IMR-90 (cell line): Measurements from ENCODE around the gene PPP2R5A. TPM values are rescaled to one million over a fixed set of nuclear protein-coding genes. Genes with fewer than 3 reads are reported as not detected.

Source experiments
- ATAC-seq: fragments of 200-7000 bp; cut with Tn5 transposase; 2 replicates; pipeline ENCODE4 v1.9.1; 2020; ENCODE audit warnings: low read depth, mild to moderate bottlenecking, moderate library complexity
- BruUV-seq: library from RNA; stranded (reverse); fragments of 400-500 nt; replicated peaks from 2 replicates; lab custom pipeline; 2021; lab: Mats Ljungman, UMichigan
- CTCF ChIA-PET: fragments of 300-600 bp; formaldehyde crosslinking; extraction: SDS; loops from one replicate; lab custom pipeline; 2021; ENCODE audit warnings: antibody characterized with exemption; lab: Yijun Ruan, JAX
- POLR2A ChIA-PET: fragments of 300-600 bp; sonication (Branson Sonifier 250); formaldehyde crosslinking; loops from one replicate; lab custom pipeline; 2022; ENCODE audit warnings: antibody characterized with exemption; ENCODE audit not compliant: unreplicated experiment; lab: Charles Lee
- DNase-seq: peaks from one replicate; pipeline ENCODE4 v3.0.0; 2013
- H2AFZ ChIP-seq: replicated peaks from 2 replicates; pipeline ENCODE3; 2013; ENCODE audit warnings: low read length, mild to moderate bottlenecking; ENCODE audit not compliant: poor library complexity
- H2AK5ac ChIP-seq: 2 replicates; pipeline ENCODE4 v1.6.1; 2013; ENCODE audit warnings: low read depth, low read length, inconsistent platforms
- H2AK9ac ChIP-seq: replicated peaks from 2 replicates; pipeline ENCODE3; 2013; ENCODE audit warnings: mild to moderate bottlenecking, low read depth, low read length, moderate library complexity; ENCODE audit not compliant: poor library complexity
- H2BK120ac ChIP-seq: 2 replicates; pipeline ENCODE4 v1.6.1; 2013; ENCODE audit warnings: low read depth, low read length, inconsistent platforms
- H2BK15ac ChIP-seq: 3 replicates; pipeline ENCODE4 v1.6.1; 2013; ENCODE audit warnings: low read depth, low read length, inconsistent platforms
- H2BK20ac ChIP-seq: 2 replicates; pipeline ENCODE4 v1.6.1; 2013; ENCODE audit warnings: low read depth, mild to moderate bottlenecking, inconsistent platforms, low read length, moderate library complexity
- H2BK5ac ChIP-seq: 2 replicates; pipeline ENCODE4 v1.6.1; 2013; ENCODE audit warnings: mild to moderate bottlenecking, low read depth, low read length, inconsistent platforms; ENCODE audit not compliant: poor library complexity, severe bottlenecking
- H3K14ac ChIP-seq: replicated peaks from 2 replicates; pipeline ENCODE4 v1.6.1; 2013; ENCODE audit warnings: low read depth, low read length, inconsistent platforms
- H3K18ac ChIP-seq: 2 replicates; pipeline ENCODE4 v1.6.1; 2013; ENCODE audit warnings: low read depth, low read length, control low read depth
- H3K23ac ChIP-seq: 2 replicates; pipeline ENCODE4 v1.6.1; 2013; ENCODE audit warnings: low read depth, low read length, inconsistent platforms
- H3K27ac ChIP-seq: 2 replicates; pipeline ENCODE4 v1.5.1; 2013; ENCODE audit warnings: mild to moderate bottlenecking, control low read depth, low read length; ENCODE audit not compliant: insufficient read depth
- H3K27me3 ChIP-seq: 2 replicates; pipeline ENCODE4 v1.6.1; 2013; ENCODE audit warnings: low read length; ENCODE audit not compliant: control insufficient read depth, insufficient read depth
- H3K36me3 ChIP-seq: 2 replicates; pipeline ENCODE4 v1.6.1; 2013; ENCODE audit warnings: low read length, mixed read lengths; ENCODE audit not compliant: control insufficient read depth, insufficient read depth
- H3K4ac ChIP-seq: 2 replicates; pipeline ENCODE4 v1.6.1; 2013; ENCODE audit warnings: low read depth, low read length, inconsistent platforms
- H3K4me1 ChIP-seq: 2 replicates; pipeline ENCODE4 v1.6.1; 2013; ENCODE audit warnings: low read length, mixed read lengths; ENCODE audit not compliant: control insufficient read depth, insufficient read depth
- H3K4me2 ChIP-seq: 2 replicates; pipeline ENCODE4 v1.6.1; 2013; ENCODE audit warnings: low read depth, mild to moderate bottlenecking, control low read depth, low read length, moderate library complexity
- H3K4me3 ChIP-seq: 2 replicates; pipeline ENCODE4 v1.5.1; 2013; ENCODE audit warnings: low read depth, mild to moderate bottlenecking, control low read depth, low read length, moderate library complexity; ENCODE audit not compliant: insufficient read depth
- H3K56ac ChIP-seq: 2 replicates; pipeline ENCODE4 v1.6.1; 2013; ENCODE audit warnings: low read length, inconsistent platforms; ENCODE audit not compliant: insufficient read depth; ENCODE audit errors: extremely low read depth
- H3K79me1 ChIP-seq, 2 experiments: 2 replicates each; pipeline ENCODE4 v1.6.1; 2013; ENCODE audit warnings: low read length in 2 of 2, inconsistent platforms in 1 of 2, low read depth in 1 of 2
- H3K9ac ChIP-seq: 2 replicates; pipeline ENCODE4 v1.6.1; 2013; ENCODE audit warnings: low read depth, low read length, control low read depth
- H3K9me1 ChIP-seq: 2 replicates; pipeline ENCODE4 v1.6.1; 2013; ENCODE audit warnings: low read length, inconsistent platforms; ENCODE audit not compliant: insufficient read depth
- H3K9me3 ChIP-seq: 2 replicates; pipeline ENCODE4 v1.6.1; 2013; ENCODE audit warnings: low read length; ENCODE audit not compliant: control insufficient read depth, insufficient read depth
- H4K20me1 ChIP-seq: 2 replicates; pipeline ENCODE4 v1.6.1; 2013; ENCODE audit warnings: low read length, inconsistent platforms; ENCODE audit not compliant: insufficient read depth
- H4K5ac ChIP-seq: 2 replicates; pipeline ENCODE4 v1.6.1; 2013; ENCODE audit warnings: mild to moderate bottlenecking, low read depth, low read length, control low read depth
- H4K8ac ChIP-seq, 2 experiments: 2 replicates each; pipeline ENCODE4 v1.6.1; 2013; ENCODE audit warnings: low read depth in 2 of 2, low read length in 2 of 2, control low read depth in 1 of 2, inconsistent platforms in 1 of 2
- H4K91ac ChIP-seq: 2 replicates; pipeline ENCODE4 v1.6.1; 2013; ENCODE audit warnings: low read depth, low read length, inconsistent platforms; ENCODE audit not compliant: insufficient read depth
- CEBPB ChIP-seq: IDR thresholded peaks from 2 replicates; pipeline ENCODE4 v1.6.1; 2012; ENCODE audit warnings: low read depth, low read length, improper control_type of control experiment
- CHD1 ChIP-seq: IDR thresholded peaks from 2 replicates; pipeline ENCODE4 v1.6.1; 2012; ENCODE audit warnings: low read depth, low read length, improper control_type of control experiment
- CTCF ChIP-seq: conservative IDR thresholded peaks from 2 replicates; pipeline ENCODE4 v1.5.1; 2012; ENCODE audit warnings: mild to moderate bottlenecking, low read depth, low read length, improper control_type of control experiment
- MAZ ChIP-seq: IDR thresholded peaks from 2 replicates; pipeline ENCODE4 v1.6.1; 2012; ENCODE audit warnings: low read depth, mild to moderate bottlenecking, low read length, improper control_type of control experiment, moderate library complexity, borderline replicate concordance
- POLR2A ChIP-seq: IDR thresholded peaks from 2 replicates; pipeline ENCODE4 v1.6.1; 2012; ENCODE audit warnings: mild to moderate bottlenecking, low read depth, low read length
- RAD21 ChIP-seq: IDR thresholded peaks from 2 replicates; pipeline ENCODE4 v1.6.1; 2012; ENCODE audit warnings: low read length, improper control_type of control experiment
- RCOR1 ChIP-seq: IDR thresholded peaks from 2 replicates; pipeline ENCODE4 v1.6.1; 2012; ENCODE audit warnings: mild to moderate bottlenecking, low read length, improper control_type of control experiment; ENCODE audit not compliant: insufficient replicate concordance
- RFX5 ChIP-seq: IDR thresholded peaks from 2 replicates; pipeline ENCODE4 v1.8.0; 2012; ENCODE audit warnings: low read depth, mild to moderate bottlenecking, low read length, moderate library complexity
- SMC3 ChIP-seq: fragments of 150-350 bp; IDR thresholded peaks from 2 replicates; pipeline ENCODE4 v1.6.1; 2016; ENCODE audit warnings: low read depth, mild to moderate bottlenecking, antibody characterized with exemption, low read length, moderate library complexity
- WGBS, 2 experiments: methylation state at CpG; one replicate each; pipeline versions ENCODE4 v1.1.5 to v1.1.7; 2013; ENCODE audit warnings: missing lambda C conversion rate in 2 of 2; ENCODE audit not compliant: insufficient read length in 1 of 2; ENCODE audit errors: extremely low coverage in 2 of 2; 5-methylcytosine and 5-hydroxymethylcytosine counted together
- dilution Hi-C: fragments of 300-500 bp; cut with HindIII; formaldehyde crosslinking; loops from one replicate; pipeline ENCODE4 v1.14.3; 2018; ENCODE audit warnings: low sequenced_read_pairs; ENCODE audit not compliant: unreplicated experiment
- in situ Hi-C: fragments of 300-500 bp; cut with MboI; formaldehyde crosslinking; loops from 3 replicates; pipeline ENCODE4 v1.14.3; 2019; ENCODE audit warnings: low sequenced_read_pairs, inconsistent platforms, mixed read lengths
- intact Hi-C: fragments of 100-400 bp; cut with micrococcal nuclease; formaldehyde crosslinking; loops from 2 replicates; pipeline ENCODE4 v1.10.0; 2022
- polyA plus RNA-seq, 3 experiments: library from polyadenylated mRNA; depleted of rRNA; stranded (reverse); fragments of >200 nt; gene quantifications; 2 replicates each; pipeline ENCODE4 v1.2.3, GENCODE V29; 2012; ENCODE audit warnings: low replicate concordance in 1 of 3
- total RNA-seq: library from RNA; depleted of rRNA; stranded (reverse); fragments of >200 nt; gene quantifications from 2 replicates; pipeline ENCODE4 v1.2.3, GENCODE V29; 2012
- TF ChIP-seq, protein P1 (sequence below): fragments of 150-350 bp; IDR thresholded peaks from 2 replicates; pipeline ENCODE4 v1.6.1; 2016; ENCODE audit warnings: low read depth, mild to moderate bottlenecking, low read length, moderate library complexity, borderline replicate concordance
- TF ChIP-seq, protein P2 (sequence below): fragments of 150-350 bp; IDR thresholded peaks from 2 replicates; pipeline ENCODE4 v1.6.1; 2017; ENCODE audit warnings: mild to moderate bottlenecking, antibody characterized with exemption, low read length, low read depth

The PPP2R5A gene
- total and polyA plus RNA-seq, 2 of the 4 experiments (the other 2 are of a cell fraction) = 8.4 to 12.6 TPM

- no peak for TF ChIP-seq RAD21
- TF ChIP-seq RFX5 = no peak
- no peak for TF ChIP-seq CHD1
- TF ChIP-seq POLR2A = no peak
- no peak for TF ChIP-seq RCOR1
- no peak for TF ChIP-seq MAZ
- TF ChIP-seq CTCF = no peak
- no peak for TF ChIP-seq SMC3
- TF ChIP-seq, protein P1, sequence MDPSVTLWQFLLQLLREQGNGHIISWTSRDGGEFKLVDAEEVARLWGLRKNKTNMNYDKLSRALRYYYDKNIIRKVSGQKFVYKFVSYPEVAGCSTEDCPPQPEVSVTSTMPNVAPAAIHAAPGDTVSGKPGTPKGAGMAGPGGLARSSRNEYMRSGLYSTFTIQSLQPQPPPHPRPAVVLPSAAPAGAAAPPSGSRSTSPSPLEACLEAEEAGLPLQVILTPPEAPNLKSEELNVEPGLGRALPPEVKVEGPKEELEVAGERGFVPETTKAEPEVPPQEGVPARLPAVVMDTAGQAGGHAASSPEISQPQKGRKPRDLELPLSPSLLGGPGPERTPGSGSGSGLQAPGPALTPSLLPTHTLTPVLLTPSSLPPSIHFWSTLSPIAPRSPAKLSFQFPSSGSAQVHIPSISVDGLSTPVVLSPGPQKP = no peak
- TF ChIP-seq, protein P2, sequence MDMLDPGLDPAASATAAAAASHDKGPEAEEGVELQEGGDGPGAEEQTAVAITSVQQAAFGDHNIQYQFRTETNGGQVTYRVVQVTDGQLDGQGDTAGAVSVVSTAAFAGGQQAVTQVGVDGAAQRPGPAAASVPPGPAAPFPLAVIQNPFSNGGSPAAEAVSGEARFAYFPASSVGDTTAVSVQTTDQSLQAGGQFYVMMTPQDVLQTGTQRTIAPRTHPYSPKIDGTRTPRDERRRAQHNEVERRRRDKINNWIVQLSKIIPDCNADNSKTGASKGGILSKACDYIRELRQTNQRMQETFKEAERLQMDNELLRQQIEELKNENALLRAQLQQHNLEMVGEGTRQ = no peak
- TF ChIP-seq CEBPB = no peak
- Histone ChIP-seq H3K14ac (no peak overlapping the region; the same call in 1 of the 2 replicates), H3K4me3 (no peak overlapping the region), H4K91ac (no peak overlapping the region), H2BK120ac (no peak overlapping the region), H2BK20ac (no peak overlapping the region), H2BK15ac (no peak overlapping the region), H3K9ac (no peak overlapping the region), H3K9me3 (no peaks in the 10 kb centered on the region), H3K9me1 (peaks cover 8% of the 10 kb centered on the region; the same call in 1 of the 2 replicates), H2AFZ (no peak overlapping the region), H4K20me1 (no peaks in the 10 kb centered on the region), H3K27ac (no peak overlapping the region), H3K4me1 (no peaks in the 10 kb centered on the region), H2AK9ac (no peak overlapping the region), H2AK5ac (no peak overlapping the region), H3K4me2 (no peak overlapping the region), H2BK5ac (no peak overlapping the region), H4K5ac (no peak overlapping the region), H3K18ac (no peak overlapping the region), H3K56ac (no peak overlapping the region), H3K23ac (no peak overlapping the region), H3K79me1 (peaks cover 0 to 4% of the 10 kb centered on the region in 2 experiments; a peak in 2 of 4 replicates), H3K4ac (no peak overlapping the region), H3K27me3 (no peaks in the 10 kb centered on the region), H3K36me3 (peaks cover 10% of the 10 kb centered on the region), H4K8ac (no peak overlapping the region)
- dilution Hi-C loops (no loop called here), intact Hi-C loops (loop anchor here (2.0 kb wide), 1 partner anchor 36 kb away; no protein-coding TSS in a partner anchor), in situ Hi-C loops (no loop called here)
- DNase-seq (no peak), ATAC-seq (no peak)
- WGBS, 2 experiments = no CpG with 5 or more reads among the region's 1 CpG
- ChIA-PET CTCF (interaction anchor here (1.3 kb wide), 1 partner anchor 15 kb away, joined by 3 read pairs; no protein-coding TSS in a partner anchor), POLR2A (no interaction called here)
- BruUV-seq = no TSS peak
Measured at GRCh38 chr1:212388985-212389716, 103.9 kb downstream of the PPP2R5A start.
